ENCODE measurements around the gene TMC1. TPM values are rescaled to one million over a fixed set of nuclear protein-coding genes. Genes with fewer than 3 reads are reported as not detected.

TMC1 gene
- total RNA-seq, 3 donors from 2014 or later, result under 0.01 to 0.16 TPM; not detected in 1

DNA sequence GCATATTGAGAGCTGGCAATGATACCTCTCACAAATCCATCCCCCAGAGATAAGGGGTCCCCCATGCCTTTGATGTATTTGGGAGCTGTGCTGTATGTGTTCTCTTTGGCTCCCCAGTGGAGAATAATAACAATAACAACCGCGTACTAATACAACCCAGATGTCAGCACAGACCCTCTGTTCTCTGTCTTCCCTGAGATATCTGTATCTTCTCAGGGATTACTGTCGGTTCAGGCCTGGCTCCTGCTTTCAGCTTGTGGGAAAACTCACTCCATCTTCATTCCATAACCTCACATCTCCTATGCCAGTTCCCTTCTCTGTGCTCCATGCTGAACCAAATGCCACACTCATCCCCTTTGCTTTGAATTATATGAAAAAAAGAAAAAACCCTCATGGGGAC, 76.2 kb downstream of the TMC1 start:
- Histone ChIP-seq H3K4me1 (no peaks in the 10 kb centered on the region), H3K27me3 (no peaks in the 10 kb centered on the region), H3K36me3 (no peaks in the 10 kb centered on the region), H3K27ac (no peak overlapping the region), H3K9me3 (no peaks in the 10 kb centered on the region), H3K4me3 (no peak overlapping the region)
- DNase-seq (ENCODE audit: low spot score in 2 of 2), result no peak
- TF ChIP-seq CTCF (IDR thresholded peaks at IDR 0.05) (no peak), POLR2A (IDR thresholded peaks at IDR 0.05) (no peak), POLR2AphosphoS5 (IDR thresholded peaks at IDR 0.05) (no peak)
- intact Hi-C loops (cut with DNase I; ENCODE audit: low total_unique reads), result loop anchor here (10.0 kb wide), 1 partner anchor 303 kb away; no protein-coding TSS in a partner anchor

DNA sequence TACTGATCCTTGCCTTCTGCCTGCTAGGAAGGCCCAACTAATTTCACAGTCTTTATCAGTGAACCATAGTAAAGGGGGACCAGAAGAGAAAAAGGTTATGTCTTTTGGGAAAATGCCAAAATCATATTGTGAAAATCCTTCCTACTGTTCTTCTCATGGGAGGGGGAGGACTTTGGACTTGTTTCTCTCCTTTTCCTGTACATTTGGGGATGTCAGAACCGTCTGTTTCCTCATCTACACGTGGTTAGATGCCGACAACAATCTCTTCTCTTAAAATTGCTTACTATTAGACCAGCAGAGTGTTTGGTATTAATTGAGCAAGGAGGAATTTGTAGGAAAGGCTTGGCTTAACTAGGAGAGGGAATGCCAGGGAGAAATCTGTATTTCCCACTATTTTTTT, 77.2 kb downstream of the TMC1 start:
- H3K36me3 ChIP-seq, result no peaks in the 10 kb centered on the region
- H3K27ac ChIP-seq, result no peak overlapping the region
- no peak for TF ChIP-seq POLR2AphosphoS5 (IDR thresholded peaks at IDR 0.05)
- no peak for TF ChIP-seq POLR2A (IDR thresholded peaks at IDR 0.05)
- TF ChIP-seq CTCF (IDR thresholded peaks at IDR 0.05), result no peak
- intact Hi-C loops (cut with DNase I; ENCODE audit: low total_unique reads), result loop anchor here (10.0 kb wide), 1 partner anchor 304 kb away; no protein-coding TSS in a partner anchor
- H3K4me3 ChIP-seq, result no peak overlapping the region
- no peaks in the 10 kb centered on the region for H3K4me1 ChIP-seq
- DNase-seq (ENCODE audit: low spot score in 2 of 2), result no peak
- H3K27me3 ChIP-seq, result no peaks in the 10 kb centered on the region
- H3K9me3 ChIP-seq, result no peaks in the 10 kb centered on the region

- Histone ChIP-seq H3K4me3 (no peak overlapping the region), H3K4me1 (no peaks in the 10 kb centered on the region), H3K27ac (no peak overlapping the region), H3K36me3 (no peaks in the 10 kb centered on the region), H3K9me3 (no peaks in the 10 kb centered on the region), H3K27me3 (no peaks in the 10 kb centered on the region)
- TF ChIP-seq POLR2AphosphoS5 (IDR thresholded peaks at IDR 0.05) (no peak), CTCF (IDR thresholded peaks at IDR 0.05) (no peak), POLR2A (IDR thresholded peaks at IDR 0.05) (no peak)
- intact Hi-C loops (cut with DNase I; ENCODE audit: low total_unique reads), result loop anchor here (10.0 kb wide), 1 partner anchor 305 kb away; no protein-coding TSS in a partner anchor
- no peak for DNase-seq (ENCODE audit: low spot score in 2 of 2)
Measured at GRCh38 chr9:72599874-72600534, 78.6 kb downstream of the TMC1 start.

- Histone ChIP-seq H3K27me3 (no peaks in the 10 kb centered on the region), H3K4me3 (no peak overlapping the region), H3K9me3 (no peaks in the 10 kb centered on the region), H3K4me1 (no peaks in the 10 kb centered on the region), H3K36me3 (no peaks in the 10 kb centered on the region), H3K27ac (no peak overlapping the region)
- TF ChIP-seq CTCF (IDR thresholded peaks at IDR 0.05), result no peak
- no peak for TF ChIP-seq POLR2A (IDR thresholded peaks at IDR 0.05)
- no peak for TF ChIP-seq POLR2AphosphoS5 (IDR thresholded peaks at IDR 0.05)
- intact Hi-C loops (cut with DNase I; ENCODE audit: low total_unique reads), result no loop called here
- no peak for DNase-seq (ENCODE audit: low spot score in 2 of 2)
Measured at GRCh38 chr9:72600671-72601070, 79.3 kb downstream of the TMC1 start.

DNA sequence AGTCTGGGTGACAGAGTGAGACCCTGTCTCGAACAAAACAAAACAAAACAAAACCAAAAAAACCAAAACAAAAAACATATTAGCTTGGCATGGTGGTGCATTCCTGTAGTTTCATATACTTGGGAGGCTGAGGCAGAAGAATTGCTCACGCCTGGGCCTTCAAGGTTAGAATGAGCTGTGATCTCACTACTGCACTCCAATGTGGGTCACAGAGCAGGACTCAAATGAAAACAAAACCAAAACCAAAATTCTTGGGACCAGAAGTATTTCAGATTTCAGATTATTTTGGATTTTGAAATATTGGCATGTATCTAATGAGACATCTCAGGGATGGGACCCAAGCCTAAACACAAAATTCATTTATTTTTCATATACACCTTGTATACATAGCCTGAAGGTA, 80.2 kb downstream of the TMC1 start:
- intact Hi-C loops (cut with DNase I; ENCODE audit: low total_unique reads), result no loop called here
- Histone ChIP-seq H3K4me1 (no peaks in the 10 kb centered on the region), H3K27ac (no peak overlapping the region), H3K4me3 (no peak overlapping the region), H3K36me3 (no peaks in the 10 kb centered on the region), H3K27me3 (no peaks in the 10 kb centered on the region), H3K9me3 (no peaks in the 10 kb centered on the region)
- TF ChIP-seq POLR2A (IDR thresholded peaks at IDR 0.05), result no peak
- TF ChIP-seq POLR2AphosphoS5 (IDR thresholded peaks at IDR 0.05), result no peak
- TF ChIP-seq CTCF (IDR thresholded peaks at IDR 0.05), result no peak
- DNase-seq (ENCODE audit: low spot score in 2 of 2), result no peak

Measured in breast epithelium (tissue), 4 donors.